Neural progenitor cell (in vitro differentiated cells): ENCODE measurements around the gene SDC1. TPM values are rescaled to one million over a fixed set of nuclear protein-coding genes. Genes with fewer than 3 reads are reported as not detected.

Experiments
- DNase-seq: peaks from one replicate; pipeline ENCODE4 v3.0.0-alpha.2; 2016; ENCODE audit warnings: low spot score
- H2AFZ ChIP-seq: fragments of 200-600 bp; sonication (generic); replicated peaks from 2 replicates; pipeline ENCODE4 v1.6.1; 2016; ENCODE audit warnings: antibody characterized with exemption
- H3F3A ChIP-seq: fragments of 200-600 bp; sonication (generic); 2 replicates; pipeline ENCODE4 v1.6.1; 2016; ENCODE audit warnings: antibody characterized with exemption, low read depth
- H3K27ac ChIP-seq: fragments of 200-600 bp; sonication (generic); 2 replicates; pipeline ENCODE4 v1.5.1; 2016; ENCODE audit warnings: mild to moderate bottlenecking
- H3K27me3 ChIP-seq: fragments of 200-600 bp; sonication (generic); 2 replicates; pipeline ENCODE4 v1.6.1; 2016; ENCODE audit warnings: mild to moderate bottlenecking, moderate library complexity
- H3K36me3 ChIP-seq: fragments of 200-600 bp; sonication (generic); 2 replicates; pipeline ENCODE4 v1.5.1; 2016
- H3K4me1 ChIP-seq: fragments of 200-600 bp; sonication (generic); 2 replicates; pipeline ENCODE4 v1.6.1; 2016; ENCODE audit warnings: mixed run types
- H3K4me2 ChIP-seq: fragments of 200-600 bp; sonication (generic); 2 replicates; pipeline ENCODE4 v1.6.1; 2016
- H3K4me3 ChIP-seq: fragments of 200-600 bp; sonication (generic); 2 replicates; pipeline ENCODE4 v1.5.1; 2016
- H3K79me2 ChIP-seq: fragments of 200-600 bp; sonication (generic); 2 replicates; pipeline ENCODE4 v1.6.1; 2016; ENCODE audit warnings: low read depth
- H3K9ac ChIP-seq: fragments of 200-600 bp; sonication (generic); 2 replicates; pipeline ENCODE4 v1.6.1; 2016
- H3K9me3 ChIP-seq: fragments of 200-600 bp; sonication (generic); 2 replicates; pipeline ENCODE4 v1.5.1; 2016; ENCODE audit warnings: low read depth
- H4K20me1 ChIP-seq: fragments of 200-600 bp; sonication (generic); 2 replicates; pipeline ENCODE4 v1.6.1; 2016; ENCODE audit warnings: low read depth
- H3K27ac Mint-ChIP-seq: 3 replicates; pipeline ENCODE4 v1.8.0; 2021; ENCODE audit warnings: mixed read lengths
- H3K27me3 Mint-ChIP-seq: 2 replicates; pipeline ENCODE4 v1.8.0; 2022; ENCODE audit warnings: low read depth, mild to moderate bottlenecking, inconsistent platforms, moderate library complexity, mixed read lengths; ENCODE audit not compliant: insufficient read depth
- H3K36me3 Mint-ChIP-seq: 3 replicates; pipeline ENCODE4 v1.8.0; 2021; ENCODE audit warnings: mixed read lengths
- H3K4me1 Mint-ChIP-seq: 3 replicates; pipeline ENCODE4 v1.8.0; 2021; ENCODE audit warnings: mixed read lengths
- H3K4me3 Mint-ChIP-seq: 3 replicates; pipeline ENCODE4 v1.8.0; 2021; ENCODE audit warnings: mild to moderate bottlenecking, moderate library complexity, mixed read lengths
- H3K9me3 Mint-ChIP-seq: 3 replicates; pipeline ENCODE4 v1.8.0; 2020; ENCODE audit warnings: mixed read lengths
- EZH2 ChIP-seq: fragments of 200-600 bp; sonication (generic); IDR thresholded peaks from 2 replicates; pipeline ENCODE4 v1.6.1; 2017; ENCODE audit warnings: antibody characterized with exemption, mild to moderate bottlenecking, moderate library complexity
- EZH2phosphoT487 ChIP-seq: fragments of 200-600 bp; sonication (generic); IDR thresholded peaks from 2 replicates; pipeline ENCODE4 v1.6.1; 2017; ENCODE audit warnings: antibody characterized with exemption
- total RNA-seq: library from RNA; depleted of rRNA; stranded (reverse); fragments of >200 nt; gene quantifications from 2 replicates; pipeline ENCODE4 v1.2.3, GENCODE V29; 2015; ENCODE audit warnings: low replicate concordance
- TF ChIP-seq, protein P1 (sequence below): fragments of 200-600 bp; sonication (generic); IDR thresholded peaks from 2 replicates; pipeline ENCODE4 v1.5.1; 2017; ENCODE audit warnings: antibody characterized with exemption, mild to moderate bottlenecking

The SDC1 gene
- total RNA-seq, 1 donor from 2014 or later = 27.5 TPM

DNA sequence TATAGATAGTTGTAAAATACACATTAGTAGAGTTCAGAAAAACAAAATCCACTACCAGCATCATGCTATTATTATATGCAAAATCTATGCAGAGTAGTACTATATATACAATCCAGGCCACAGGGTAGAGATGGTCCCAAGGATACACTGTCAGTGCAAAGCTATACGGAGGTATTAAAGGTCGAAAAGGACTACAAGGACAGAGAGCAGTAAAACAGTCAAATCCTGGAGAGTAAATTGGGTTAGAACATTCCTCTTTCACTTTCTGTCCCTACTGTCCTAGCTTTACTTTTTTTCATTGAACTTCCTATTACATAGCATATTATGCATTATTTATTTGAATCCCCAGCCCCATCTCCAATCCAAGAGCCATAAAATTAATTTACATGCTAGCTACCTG lies 39.7 kb upstream of the SDC1 start:
- peaks cover 28% of the 10 kb centered on the region for H3K36me3 ChIP-seq
- no peak overlapping the region for H3K27ac Mint-ChIP-seq

DNA sequence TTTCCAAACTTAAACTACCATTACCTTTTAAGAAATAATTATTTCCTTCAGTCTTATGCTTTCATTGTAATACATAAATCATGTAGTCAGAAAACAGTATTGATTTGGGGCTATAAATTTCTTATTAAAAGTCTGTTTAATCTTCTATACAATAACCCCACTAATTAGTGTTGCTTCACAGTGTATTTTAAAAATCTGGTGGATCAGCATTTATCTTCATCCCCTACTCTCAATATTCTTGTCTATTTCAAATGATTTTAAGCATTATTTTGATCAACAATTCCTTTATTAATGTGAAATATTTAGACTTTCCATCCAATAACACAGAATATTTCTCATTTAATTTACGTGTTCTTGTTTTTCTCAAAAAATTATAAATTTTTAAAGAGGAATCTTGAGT lies 32.5 kb upstream of the SDC1 start:
- no peaks in the 10 kb centered on the region for H3K9me3 ChIP-seq
- Mint-ChIP-seq H3K4me3 (no peak overlapping the region), H3K27me3 (no peaks in the 10 kb centered on the region), H3K4me1 (no peaks in the 10 kb centered on the region), H3K9me3 (no peaks in the 10 kb centered on the region), H3K27ac (no peak overlapping the region), H3K36me3 (peaks cover 38% of the 10 kb centered on the region)
- no peak for TF ChIP-seq EZH2
- TF ChIP-seq EZH2phosphoT487 = no peak
- TF ChIP-seq, protein P1, sequence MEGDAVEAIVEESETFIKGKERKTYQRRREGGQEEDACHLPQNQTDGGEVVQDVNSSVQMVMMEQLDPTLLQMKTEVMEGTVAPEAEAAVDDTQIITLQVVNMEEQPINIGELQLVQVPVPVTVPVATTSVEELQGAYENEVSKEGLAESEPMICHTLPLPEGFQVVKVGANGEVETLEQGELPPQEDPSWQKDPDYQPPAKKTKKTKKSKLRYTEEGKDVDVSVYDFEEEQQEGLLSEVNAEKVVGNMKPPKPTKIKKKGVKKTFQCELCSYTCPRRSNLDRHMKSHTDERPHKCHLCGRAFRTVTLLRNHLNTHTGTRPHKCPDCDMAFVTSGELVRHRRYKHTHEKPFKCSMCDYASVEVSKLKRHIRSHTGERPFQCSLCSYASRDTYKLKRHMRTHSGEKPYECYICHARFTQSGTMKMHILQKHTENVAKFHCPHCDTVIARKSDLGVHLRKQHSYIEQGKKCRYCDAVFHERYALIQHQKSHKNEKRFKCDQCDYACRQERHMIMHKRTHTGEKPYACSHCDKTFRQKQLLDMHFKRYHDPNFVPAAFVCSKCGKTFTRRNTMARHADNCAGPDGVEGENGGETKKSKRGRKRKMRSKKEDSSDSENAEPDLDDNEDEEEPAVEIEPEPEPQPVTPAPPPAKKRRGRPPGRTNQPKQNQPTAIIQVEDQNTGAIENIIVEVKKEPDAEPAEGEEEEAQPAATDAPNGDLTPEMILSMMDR = no peak
- no peak overlapping the region for H3K4me3 ChIP-seq
- no peak overlapping the region for H3K9ac ChIP-seq
- no peak overlapping the region for H3K27ac ChIP-seq
- H3K4me1 ChIP-seq = no peaks in the 10 kb centered on the region
- H3K27me3 ChIP-seq = no peaks in the 10 kb centered on the region
- H2AFZ ChIP-seq = no peak overlapping the region
- no peaks in the 10 kb centered on the region for H3K79me2 ChIP-seq
- peaks cover 58% of the 10 kb centered on the region for H3K36me3 ChIP-seq
- H4K20me1 ChIP-seq = no peaks in the 10 kb centered on the region
- peaks cover 35% of the 10 kb centered on the region for H3F3A ChIP-seq
- no peak overlapping the region for H3K4me2 ChIP-seq
- no peak for DNase-seq

More for the DNA sequence above, 39.7 kb upstream of the SDC1 start:
- peaks cover 4% of the 10 kb centered on the region for H4K20me1 ChIP-seq
- no peaks in the 10 kb centered on the region for H3K9me3 ChIP-seq
- no peak overlapping the region for H3K9ac ChIP-seq
- no peaks in the 10 kb centered on the region for H3K4me1 ChIP-seq
- Mint-ChIP-seq H3K36me3 (peaks cover 30% of the 10 kb centered on the region), H3K9me3 (no peaks in the 10 kb centered on the region), H3K27me3 (no peaks in the 10 kb centered on the region), H3K4me3 (no peak overlapping the region), H3K4me1 (no peaks in the 10 kb centered on the region)
- H3K27me3 ChIP-seq = no peaks in the 10 kb centered on the region
- H3K79me2 ChIP-seq = no peaks in the 10 kb centered on the region
- H3K4me2 ChIP-seq = no peak overlapping the region
- peaks cover 18% of the 10 kb centered on the region for H3F3A ChIP-seq
- no peak overlapping the region for H3K4me3 ChIP-seq
- no peak for DNase-seq
- no peak overlapping the region for H3K27ac ChIP-seq
- no peak overlapping the region for H2AFZ ChIP-seq
- TF ChIP-seq EZH2phosphoT487 (no peak), EZH2 (no peak)
- TF ChIP-seq, protein P1 = no peak

DNA sequence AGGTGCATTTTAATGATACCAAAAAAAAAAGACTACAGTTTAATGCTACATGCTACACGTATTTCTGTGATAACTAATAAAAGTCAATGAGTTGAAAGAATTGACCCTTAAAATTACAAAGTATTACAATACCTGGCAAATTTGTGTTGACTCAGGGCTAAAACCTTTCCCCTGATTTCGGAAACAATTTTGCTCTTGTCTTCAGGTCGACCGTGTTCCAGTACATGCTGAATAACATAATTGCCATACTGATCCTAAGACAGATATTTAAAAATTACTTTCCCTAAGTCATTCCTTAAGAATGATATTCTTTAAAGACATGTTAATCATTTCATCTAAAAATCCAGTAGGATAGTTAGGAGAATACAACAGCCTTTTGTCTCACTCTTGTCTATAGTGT lies 29.8 kb upstream of the SDC1 start:
- no peaks in the 10 kb centered on the region for H4K20me1 ChIP-seq
- H3K4me3 ChIP-seq = no peak overlapping the region
- Mint-ChIP-seq H3K4me1 (no peaks in the 10 kb centered on the region), H3K36me3 (peaks cover 39% of the 10 kb centered on the region), H3K27me3 (no peaks in the 10 kb centered on the region), H3K27ac (no peak overlapping the region), H3K9me3 (no peaks in the 10 kb centered on the region), H3K4me3 (no peak overlapping the region)
- no peak overlapping the region for H3K27ac ChIP-seq
- TF ChIP-seq, protein P1 = no peak
- no peak overlapping the region for H3K4me2 ChIP-seq
- H3K9ac ChIP-seq = no peak overlapping the region
- no peaks in the 10 kb centered on the region for H3K79me2 ChIP-seq
- peaks cover 38% of the 10 kb centered on the region for H3F3A ChIP-seq
- H3K36me3 ChIP-seq = peaks cover 59% of the 10 kb centered on the region
- no peak overlapping the region for H2AFZ ChIP-seq
- DNase-seq = no peak
- H3K27me3 ChIP-seq = no peaks in the 10 kb centered on the region
- H3K4me1 ChIP-seq = no peaks in the 10 kb centered on the region
- no peaks in the 10 kb centered on the region for H3K9me3 ChIP-seq
